ENCODE measurements around the gene LRMDA.

The LRMDA gene

DNA sequence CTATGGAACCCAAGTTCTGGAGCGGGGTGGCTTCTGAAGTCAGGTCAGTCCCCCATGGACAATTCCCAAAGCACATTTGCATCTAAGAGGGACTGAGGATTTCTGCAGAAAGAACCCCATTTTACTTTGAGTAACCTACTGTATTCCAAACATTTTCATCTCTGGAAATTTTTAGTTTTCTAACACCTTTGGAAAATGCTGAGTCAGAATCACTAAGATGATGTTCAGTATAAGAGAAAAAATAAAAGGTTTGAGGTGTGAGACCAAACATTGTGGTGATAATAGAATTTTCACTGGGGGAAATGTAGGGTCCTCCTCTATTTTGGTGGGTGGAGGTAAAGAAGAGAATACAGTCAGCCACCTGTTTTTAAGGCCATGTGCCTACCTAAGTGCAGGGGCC lies 227.1 kb downstream of the LRMDA start:
- Histone ChIP-seq H3K4me3 (ENCODE audit: low read length, poor library complexity, severe bottlenecking) (no peak overlapping the region), H2AFZ (ENCODE audit: low read length) (no peak overlapping the region), H3K4me1 (ENCODE audit: insufficient read depth, low read length, poor library complexity, severe bottlenecking) (no peaks in the 10 kb centered on the region), H3K27me3 (ENCODE audit: insufficient read depth, low read length, poor library complexity, severe bottlenecking) (no peaks in the 10 kb centered on the region), H3K4me2 (ENCODE audit: low read depth, low read length, poor library complexity, severe bottlenecking) (no peak overlapping the region), H3K9ac (ENCODE audit: low read depth, low read length, poor library complexity, severe bottlenecking) (no peak overlapping the region), H4K20me1 (ENCODE audit: insufficient read depth, low read length, poor library complexity, severe bottlenecking) (no peaks in the 10 kb centered on the region), H3K9me2 (replicated peaks; ENCODE audit: low read depth, low read length) (no peaks in the 10 kb centered on the region), H3K9me3 (ENCODE audit: insufficient read depth, low read depth, low read length) (no peaks in the 10 kb centered on the region), H3F3A (ENCODE audit: low read depth) (no peaks in the 10 kb centered on the region), H3K36me3 (ENCODE audit: insufficient read depth, low read length) (no peaks in the 10 kb centered on the region), H3K79me2 (ENCODE audit: insufficient read depth, low read length) (no peaks in the 10 kb centered on the region)
- TF ChIP-seq, protein P1, sequence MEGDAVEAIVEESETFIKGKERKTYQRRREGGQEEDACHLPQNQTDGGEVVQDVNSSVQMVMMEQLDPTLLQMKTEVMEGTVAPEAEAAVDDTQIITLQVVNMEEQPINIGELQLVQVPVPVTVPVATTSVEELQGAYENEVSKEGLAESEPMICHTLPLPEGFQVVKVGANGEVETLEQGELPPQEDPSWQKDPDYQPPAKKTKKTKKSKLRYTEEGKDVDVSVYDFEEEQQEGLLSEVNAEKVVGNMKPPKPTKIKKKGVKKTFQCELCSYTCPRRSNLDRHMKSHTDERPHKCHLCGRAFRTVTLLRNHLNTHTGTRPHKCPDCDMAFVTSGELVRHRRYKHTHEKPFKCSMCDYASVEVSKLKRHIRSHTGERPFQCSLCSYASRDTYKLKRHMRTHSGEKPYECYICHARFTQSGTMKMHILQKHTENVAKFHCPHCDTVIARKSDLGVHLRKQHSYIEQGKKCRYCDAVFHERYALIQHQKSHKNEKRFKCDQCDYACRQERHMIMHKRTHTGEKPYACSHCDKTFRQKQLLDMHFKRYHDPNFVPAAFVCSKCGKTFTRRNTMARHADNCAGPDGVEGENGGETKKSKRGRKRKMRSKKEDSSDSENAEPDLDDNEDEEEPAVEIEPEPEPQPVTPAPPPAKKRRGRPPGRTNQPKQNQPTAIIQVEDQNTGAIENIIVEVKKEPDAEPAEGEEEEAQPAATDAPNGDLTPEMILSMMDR (conservative IDR thresholded peaks at IDR 0.05; ENCODE audit: low read length) = no peak
- TF ChIP-seq EZH2phosphoT487 (IDR thresholded peaks at IDR 0.05; ENCODE audit: borderline replicate concordance) = no peak

- H3K4me1 ChIP-seq (ENCODE audit: insufficient read depth, low read length, poor library complexity, severe bottlenecking) = no peaks in the 10 kb centered on the region
- no peaks in the 10 kb centered on the region for H4K20me1 ChIP-seq (ENCODE audit: insufficient read depth, low read length, poor library complexity, severe bottlenecking)
- no peaks in the 10 kb centered on the region for H3K9me3 ChIP-seq (ENCODE audit: insufficient read depth, low read depth, low read length)
- H3K9ac ChIP-seq (ENCODE audit: low read depth, low read length, poor library complexity, severe bottlenecking) = no peak overlapping the region
- H3K9me2 ChIP-seq (replicated peaks; ENCODE audit: low read depth, low read length) = no peaks in the 10 kb centered on the region
- no peak overlapping the region for H2AFZ ChIP-seq (ENCODE audit: low read length)
- no peak overlapping the region for H3K4me3 ChIP-seq (ENCODE audit: low read length, poor library complexity, severe bottlenecking)
- H3K79me2 ChIP-seq (ENCODE audit: insufficient read depth, low read length) = no peaks in the 10 kb centered on the region
- TF ChIP-seq, protein P1 (conservative IDR thresholded peaks at IDR 0.05; ENCODE audit: low read length) = no peak
- TF ChIP-seq EZH2phosphoT487 (IDR thresholded peaks at IDR 0.05; ENCODE audit: borderline replicate concordance) = no peak
- no peaks in the 10 kb centered on the region for H3K27me3 ChIP-seq (ENCODE audit: insufficient read depth, low read length, poor library complexity, severe bottlenecking)
- H3K36me3 ChIP-seq (ENCODE audit: insufficient read depth, low read length) = no peaks in the 10 kb centered on the region
- H3F3A ChIP-seq (ENCODE audit: low read depth) = no peaks in the 10 kb centered on the region
- H3K4me2 ChIP-seq (ENCODE audit: low read depth, low read length, poor library complexity, severe bottlenecking) = no peak overlapping the region
These were observed 227.5 kb downstream of the LRMDA start for GRCh38 chr10:75658915-75659314.

- Histone ChIP-seq H3K27me3 (ENCODE audit: insufficient read depth, low read length, poor library complexity, severe bottlenecking) (no peaks in the 10 kb centered on the region), H3K36me3 (ENCODE audit: insufficient read depth, low read length) (no peaks in the 10 kb centered on the region), H3K9me3 (ENCODE audit: insufficient read depth, low read depth, low read length) (no peaks in the 10 kb centered on the region), H3F3A (ENCODE audit: low read depth) (no peaks in the 10 kb centered on the region), H3K79me2 (ENCODE audit: insufficient read depth, low read length) (no peaks in the 10 kb centered on the region), H3K4me1 (ENCODE audit: insufficient read depth, low read length, poor library complexity, severe bottlenecking) (no peaks in the 10 kb centered on the region), H3K9me2 (replicated peaks; ENCODE audit: low read depth, low read length) (no peaks in the 10 kb centered on the region), H2AFZ (ENCODE audit: low read length) (no peak overlapping the region), H3K4me2 (ENCODE audit: low read depth, low read length, poor library complexity, severe bottlenecking) (no peak overlapping the region), H3K4me3 (ENCODE audit: low read length, poor library complexity, severe bottlenecking) (no peak overlapping the region), H4K20me1 (ENCODE audit: insufficient read depth, low read length, poor library complexity, severe bottlenecking) (no peaks in the 10 kb centered on the region), H3K9ac (ENCODE audit: low read depth, low read length, poor library complexity, severe bottlenecking) (no peak overlapping the region)
- TF ChIP-seq EZH2phosphoT487 (IDR thresholded peaks at IDR 0.05; ENCODE audit: borderline replicate concordance) = no peak
These were observed 229.4 kb downstream of the LRMDA start for GRCh38 chr10:75660823-75661222.

DNA sequence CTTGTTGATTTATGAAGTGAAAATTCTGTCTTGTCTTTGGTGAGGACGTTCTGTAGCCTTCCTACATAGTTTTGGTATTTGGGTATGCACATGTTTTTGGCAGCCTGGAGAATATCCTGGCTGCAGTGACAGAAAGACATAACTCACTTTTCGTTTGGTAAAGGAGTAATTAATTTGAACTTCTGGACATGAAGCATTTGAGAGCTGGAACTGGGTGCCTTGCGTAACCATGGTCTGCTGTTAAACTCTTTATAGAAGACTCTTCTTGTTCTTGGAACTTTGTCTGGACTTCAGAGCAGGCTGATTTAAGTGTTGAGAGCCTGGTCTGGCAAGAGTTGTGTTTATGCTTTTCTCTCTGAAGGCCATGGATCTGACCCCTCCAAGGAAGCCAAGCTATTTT lies 231.3 kb downstream of the LRMDA start:
- no peaks in the 10 kb centered on the region for H3K27me3 ChIP-seq (ENCODE audit: insufficient read depth, low read length, poor library complexity, severe bottlenecking)
- H3K9me3 ChIP-seq (ENCODE audit: insufficient read depth, low read depth, low read length) = no peaks in the 10 kb centered on the region
- no peaks in the 10 kb centered on the region for H4K20me1 ChIP-seq (ENCODE audit: insufficient read depth, low read length, poor library complexity, severe bottlenecking)
- no peak overlapping the region for H2AFZ ChIP-seq (ENCODE audit: low read length)
- TF ChIP-seq, protein P1 (conservative IDR thresholded peaks at IDR 0.05; ENCODE audit: low read length) = no peak
- TF ChIP-seq EZH2phosphoT487 (IDR thresholded peaks at IDR 0.05; ENCODE audit: borderline replicate concordance) = no peak
- no peak overlapping the region for H3K9ac ChIP-seq (ENCODE audit: low read depth, low read length, poor library complexity, severe bottlenecking)
- H3K4me1 ChIP-seq (ENCODE audit: insufficient read depth, low read length, poor library complexity, severe bottlenecking) = no peaks in the 10 kb centered on the region
- no peaks in the 10 kb centered on the region for H3F3A ChIP-seq (ENCODE audit: low read depth)
- H3K4me3 ChIP-seq (ENCODE audit: low read length, poor library complexity, severe bottlenecking) = no peak overlapping the region
- H3K9me2 ChIP-seq (replicated peaks; ENCODE audit: low read depth, low read length) = no peaks in the 10 kb centered on the region
- H3K36me3 ChIP-seq (ENCODE audit: insufficient read depth, low read length) = no peaks in the 10 kb centered on the region
- no peak overlapping the region for H3K4me2 ChIP-seq (ENCODE audit: low read depth, low read length, poor library complexity, severe bottlenecking)
- H3K79me2 ChIP-seq (ENCODE audit: insufficient read depth, low read length) = no peaks in the 10 kb centered on the region

All from Loucy (cell line).